Inflammatory macrophage treated with lipopolysaccharide for 4 hours (primary cell): ENCODE measurements around the gene ETNPPL.
"Not testable (repeated sequence)": the region's sequence is repeated elsewhere in the genome, so short reads cannot be mapped to it uniquely, and the experiment has no call there.

Experiments used
- DNase-seq: peaks from one replicate; pipeline ENCODE4 v3.0.0-alpha.2; 2020

The ETNPPL gene

GRCh38 chr4:108751321-108751720 lies 11.5 kb downstream of the ETNPPL start:
- no peak for DNase-seq

- no peak for DNase-seq
Observed at GRCh38 chr4:108749119-108749518, 13.7 kb downstream of the ETNPPL start.

- DNase-seq: no peak
Observed at GRCh38 chr4:108746511-108746910, 16.3 kb downstream of the ETNPPL start.

- no peak for DNase-seq
Observed at GRCh38 chr4:108744307-108744706, 18.5 kb downstream of the ETNPPL start.

- no peak for DNase-seq
Observed at GRCh38 chr4:108742451-108743420, 20.1 kb downstream of the ETNPPL start.

GRCh38 chr4:108738003-108738706 lies 24.7 kb downstream of the ETNPPL start:
- no peak for DNase-seq

- DNase-seq: no peak
Observed at GRCh38 chr4:108731006-108731405, 31.8 kb downstream of the ETNPPL start.

- DNase-seq: no peak
Observed at GRCh38 chr4:108730579-108730978, 32.3 kb downstream of the ETNPPL start.

GRCh38 chr4:108729731-108730130 lies 33.1 kb downstream of the ETNPPL start:
- no peak for DNase-seq

GRCh38 chr4:108725457-108725856 lies 37.4 kb downstream of the ETNPPL start:
- DNase-seq: no peak

GRCh38 chr4:108717386-108717785 lies 45.5 kb downstream of the ETNPPL start:
- no peak for DNase-seq

- DNase-seq: no peak
Observed at GRCh38 chr4:108716340-108716739, 46.5 kb downstream of the ETNPPL start.

GRCh38 chr4:108714880-108715279 lies 48.0 kb downstream of the ETNPPL start:
- no peak for DNase-seq

GRCh38 chr4:108710578-108710977 lies 52.3 kb downstream of the ETNPPL start:
- not testable (repeated sequence) for DNase-seq

- no peak for DNase-seq
Observed at GRCh38 chr4:108709722-108710121, 53.1 kb downstream of the ETNPPL start.

- DNase-seq: no peak
Observed at GRCh38 chr4:108709234-108709633, 53.6 kb downstream of the ETNPPL start.

GRCh38 chr4:108706289-108706688 lies 56.6 kb downstream of the ETNPPL start:
- no peak for DNase-seq

GRCh38 chr4:108703966-108704365 lies 58.9 kb downstream of the ETNPPL start:
- DNase-seq: no peak

- no peak for DNase-seq
Observed at GRCh38 chr4:108703370-108703769, 59.5 kb downstream of the ETNPPL start.

GRCh38 chr4:108702960-108703359 lies 59.9 kb downstream of the ETNPPL start:
- DNase-seq: no peak

- no peak for DNase-seq
Observed at GRCh38 chr4:108700081-108700757, 62.6 kb downstream of the ETNPPL start.

GRCh38 chr4:108696160-108696559 lies 66.7 kb downstream of the ETNPPL start:
- DNase-seq: no peak

GRCh38 chr4:108695062-108695461 lies 67.8 kb downstream of the ETNPPL start:
- DNase-seq: no peak
